Measurements from ENCODE around the gene PACSIN3.

PACSIN3 gene

DNA sequence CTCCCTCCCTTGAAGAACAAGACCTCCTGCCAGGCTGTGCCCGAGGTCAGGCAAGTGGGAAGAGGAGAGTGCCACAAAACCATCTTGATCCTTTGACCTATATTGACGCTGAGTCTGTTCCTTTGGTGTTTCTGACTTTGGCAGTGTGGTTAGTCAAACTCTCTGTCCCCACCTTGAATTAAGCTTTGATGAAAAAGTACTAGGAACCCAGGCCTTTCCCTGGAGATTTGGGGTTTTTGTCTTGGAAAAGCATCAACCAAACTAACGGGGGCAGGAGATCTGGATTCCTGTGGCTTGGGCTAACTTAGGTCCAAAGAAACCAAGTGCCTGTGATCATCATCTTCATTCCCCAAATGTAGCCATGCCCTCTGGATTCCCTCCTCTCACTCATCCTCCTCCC is 49.9 kb downstream of the PACSIN3 start:
- TF ChIP-seq CTCF (IDR thresholded peaks at IDR 0.05) = no peak
- H3K4me3 Mint-ChIP-seq = no peak overlapping the region
- no peaks in the 10 kb centered on the region for H3K27me3 Mint-ChIP-seq (ENCODE audit: low read depth, poor library complexity)
- DNase-seq = no peak
- peaks cover 31% of the 10 kb centered on the region for H3K36me3 Mint-ChIP-seq (ENCODE audit: low read depth)
- H3K9me3 Mint-ChIP-seq = no peaks in the 10 kb centered on the region
- peaks cover 19% of the 10 kb centered on the region for H3K4me1 Mint-ChIP-seq
- H3K27ac Mint-ChIP-seq = peak overlapping the region; percentile 19

DNA sequence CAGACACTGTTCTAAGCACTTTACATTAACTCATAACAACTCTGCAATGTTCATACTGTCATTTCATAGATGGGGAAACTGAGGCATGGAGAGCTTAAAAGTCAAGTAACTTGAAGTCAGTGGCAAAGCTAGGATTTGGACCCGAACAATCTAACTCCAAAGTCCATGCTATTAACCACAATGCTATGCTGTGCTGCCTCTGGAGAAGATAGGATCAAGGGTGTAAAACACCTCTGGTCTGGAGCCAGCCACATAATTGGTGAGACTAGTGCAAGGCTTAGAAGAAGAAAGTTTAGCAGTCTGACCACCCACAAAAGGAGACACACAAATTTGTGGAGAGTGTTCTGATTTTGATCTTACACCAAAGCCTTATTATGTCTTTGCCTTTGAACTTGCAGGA is 53.3 kb downstream of the PACSIN3 start:
- Mint-ChIP-seq H3K27me3 (ENCODE audit: low read depth, poor library complexity) (no peaks in the 10 kb centered on the region), H3K4me1 (peaks cover 35% of the 10 kb centered on the region), H3K27ac (no peak overlapping the region), H3K4me3 (no peak overlapping the region), H3K36me3 (ENCODE audit: low read depth) (peaks cover 9% of the 10 kb centered on the region), H3K9me3 (no peaks in the 10 kb centered on the region)
- no peak for DNase-seq
- TF ChIP-seq CTCF (IDR thresholded peaks at IDR 0.05) = no peak

GRCh38 chr11:47132490-47132889 is 53.7 kb downstream of the PACSIN3 start:
- Mint-ChIP-seq H3K36me3 (ENCODE audit: low read depth) (peaks cover 4% of the 10 kb centered on the region), H3K4me3 (no peak overlapping the region), H3K4me1 (peaks cover 34% of the 10 kb centered on the region), H3K27ac (no peak overlapping the region), H3K27me3 (ENCODE audit: low read depth, poor library complexity) (no peaks in the 10 kb centered on the region), H3K9me3 (no peaks in the 10 kb centered on the region)
- DNase-seq = no peak
- TF ChIP-seq CTCF (IDR thresholded peaks at IDR 0.05) = no peak

DNA sequence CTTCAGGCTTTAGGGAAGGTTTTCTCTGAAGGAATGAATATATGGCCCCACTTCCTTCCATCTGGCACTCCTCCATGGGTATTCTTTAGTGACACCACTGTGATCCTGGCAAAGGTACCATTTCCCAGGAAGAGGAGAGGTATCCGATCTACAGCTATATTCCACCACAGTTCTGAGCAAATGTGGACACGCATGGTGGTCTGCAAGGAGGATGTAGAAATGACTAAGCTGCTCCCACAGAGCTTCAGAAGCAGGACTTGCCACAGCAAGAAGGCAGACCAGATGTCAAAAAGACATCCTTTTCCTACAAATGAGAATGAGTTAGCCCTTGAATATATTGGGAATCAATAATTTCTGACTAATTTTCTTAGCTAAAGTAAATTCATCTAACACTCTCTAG is 55.1 kb downstream of the PACSIN3 start:
- Mint-ChIP-seq H3K9me3 (no peaks in the 10 kb centered on the region), H3K27me3 (ENCODE audit: low read depth, poor library complexity) (no peaks in the 10 kb centered on the region), H3K27ac (peak overlapping the region; percentile 80), H3K36me3 (ENCODE audit: low read depth) (no peaks in the 10 kb centered on the region), H3K4me3 (no peak overlapping the region), H3K4me1 (peaks cover 31% of the 10 kb centered on the region)
- TF ChIP-seq CTCF (IDR thresholded peaks at IDR 0.05) = no peak
- DNase-seq = no peak

DNA sequence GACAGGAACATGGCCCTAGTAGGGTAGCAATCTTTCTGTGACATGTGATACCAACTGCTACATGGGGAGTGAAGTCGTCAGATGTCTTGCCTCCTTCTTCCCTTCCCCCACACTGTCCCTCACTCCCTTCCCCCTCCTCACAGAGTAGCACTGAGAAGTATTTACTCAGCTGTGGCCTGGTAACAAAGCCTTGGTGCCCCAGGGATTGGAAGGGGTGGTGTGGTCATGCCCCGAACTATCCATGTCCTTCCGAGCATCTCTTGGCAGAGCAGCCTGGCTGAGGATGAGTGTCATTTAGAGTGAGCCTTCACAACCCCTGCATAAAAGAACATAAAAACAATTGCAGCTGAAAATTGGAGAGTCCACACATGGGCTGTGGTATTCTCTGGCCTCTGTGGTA is 55.7 kb downstream of the PACSIN3 start:
- peak overlapping the region; percentile 80 for H3K27ac Mint-ChIP-seq
- no peaks in the 10 kb centered on the region for H3K36me3 Mint-ChIP-seq (ENCODE audit: low read depth)
- peaks cover 37% of the 10 kb centered on the region for H3K4me1 Mint-ChIP-seq
- H3K27me3 Mint-ChIP-seq (ENCODE audit: low read depth, poor library complexity) = no peaks in the 10 kb centered on the region
- no peaks in the 10 kb centered on the region for H3K9me3 Mint-ChIP-seq
- no peak for DNase-seq
- no peak overlapping the region for H3K4me3 Mint-ChIP-seq
- TF ChIP-seq CTCF (IDR thresholded peaks at IDR 0.05) = no peak
